K562 (cell line): ENCODE results near the gene POU3F3. TPM values are rescaled to one million over a fixed set of nuclear protein-coding genes. Genes with fewer than 3 reads are reported as not detected.

Source experiments
- ATAC-seq: fragments of 200-7000 bp; cut with Tn5 transposase; 3 replicates; pipeline ENCODE4 v1.9.1; 2020; ENCODE audit warnings: moderate library complexity
- BruUV-seq: library from RNA; stranded (reverse); fragments of 400-500 nt; replicated peaks from 2 replicates; lab custom pipeline; 2021; lab: Mats Ljungman, UMichigan
- CTCF ChIA-PET: fragments of 300-600 bp; formaldehyde crosslinking; extraction: SDS; loops from one replicate; lab custom pipeline; 2021; ENCODE audit warnings: low intra/inter-chr PET ratio; lab: Yijun Ruan, JAX
- POLR2A ChIA-PET: fragments of 300-600, 350-650 bp; sonication (Branson Sonifier 250); formaldehyde crosslinking; extraction: SDS; loops from one replicate; lab custom pipeline; 2021; ENCODE audit warnings: antibody characterized with exemption, inconsistent platforms; lab: Yijun Ruan, JAX
- DNase-seq, 4 experiments: peaks; one replicate each; pipeline versions ENCODE4 v3.0.0 to v3.0.0-alpha.2; 2011 to 2018; ENCODE audit warnings: low spot score in 3 of 4, mixed read lengths in 3 of 4; ENCODE audit errors: extremely low read depth in 1 of 4
- FAIRE-seq: peaks from 2 replicates; lab custom pipeline; 2011; peaks lifted over from hg19 to GRCh38; lab: Jason Lieb, UNC
- H2AFZ ChIP-seq: 2 replicates; pipeline ENCODE4 v1.6.0; 2011; ENCODE audit warnings: low read depth, low read length, control low read depth, inconsistent platforms
- H3K27ac ChIP-seq: fragments of 200-600 bp; 3 replicates; pipeline ENCODE4 v1.8.0; 2011; ENCODE audit warnings: low read depth, mild to moderate bottlenecking, control low read depth, inconsistent platforms, low read length, moderate library complexity, mixed read lengths; ENCODE audit errors: extremely low read depth
- H3K27me3 ChIP-seq, 2 experiments: fragments of 300-600 bp in 1 of 2; 2 replicates in 1 of 2; 3 replicates in 1 of 2; pipeline versions ENCODE4 v1.6.0 to v1.8.0; 2011; ENCODE audit warnings: inconsistent platforms in 2 of 2, low read length in 2 of 2, mild to moderate bottlenecking in 1 of 2, mixed read lengths in 1 of 2, moderate library complexity in 1 of 2; ENCODE audit not compliant: control insufficient read depth in 2 of 2, insufficient read depth in 2 of 2
- H3K36me3 ChIP-seq: fragments of 300-600 bp; 3 replicates; pipeline ENCODE4 v1.8.0; 2011; ENCODE audit warnings: mild to moderate bottlenecking, low read length, inconsistent platforms; ENCODE audit not compliant: control insufficient read depth, insufficient read depth
- H3K4me1 ChIP-seq, 2 experiments: fragments of 200-600 bp in 1 of 2; replicated peaks in 1 of 2; 2 replicates in 1 of 2; 3 replicates in 1 of 2; pipeline versions ENCODE4 v1.5.1 to v1.8.0; 2011; ENCODE audit warnings: inconsistent platforms in 2 of 2, low read length in 2 of 2, mild to moderate bottlenecking in 1 of 2, mixed read lengths in 1 of 2, moderate library complexity in 1 of 2; ENCODE audit not compliant: control insufficient read depth in 2 of 2, insufficient read depth in 2 of 2
- H3K4me2 ChIP-seq: 2 replicates; pipeline ENCODE4 v1.6.1; 2011; ENCODE audit warnings: low read length, control low read depth, inconsistent platforms, mixed read lengths; ENCODE audit not compliant: insufficient read depth
- H3K4me3 ChIP-seq: fragments of 200-600 bp; sonication (generic), shearing (Covaris generic); 2 replicates; pipeline ENCODE4 v1.5.1; 2016; ENCODE audit warnings: control low read depth, inconsistent platforms
- H3K79me2 ChIP-seq: fragments of 200-600 bp; 3 replicates; pipeline ENCODE4 v1.8.0; 2011; ENCODE audit warnings: low read length, inconsistent platforms; ENCODE audit not compliant: control insufficient read depth, insufficient read depth
- H3K9ac ChIP-seq, 2 experiments: 2 replicates each; pipeline versions ENCODE4 v1.6.0 to v1.6.1; 2011; ENCODE audit warnings: low read depth in 2 of 2, low read length in 2 of 2, control low read depth in 1 of 2, inconsistent platforms in 1 of 2, mild to moderate bottlenecking in 1 of 2, mixed read lengths in 1 of 2; ENCODE audit not compliant: insufficient read depth in 1 of 2
- H3K9me1 ChIP-seq: one replicate; pipeline ENCODE4 v1.6.0; 2011; ENCODE audit warnings: inconsistent platforms, mild to moderate bottlenecking, low read length, moderate library complexity; ENCODE audit not compliant: control insufficient read depth, insufficient read depth
- H3K9me3 ChIP-seq: replicated peaks from 2 replicates; pipeline ENCODE4 v1.5.1; 2011; ENCODE audit warnings: low read depth, low read length, inconsistent platforms; ENCODE audit not compliant: control insufficient read depth, insufficient read depth
- H4K20me1 ChIP-seq: replicated peaks from 2 replicates; pipeline ENCODE4 v1.6.1; 2011; ENCODE audit warnings: low read length, inconsistent platforms, mixed read lengths; ENCODE audit not compliant: control insufficient read depth, insufficient read depth
- BRF1 ChIP-seq: IDR thresholded peaks from 3 replicates; pipeline ENCODE4 v1.6.1; 2011; ENCODE audit warnings: borderline replicate concordance, mild to moderate bottlenecking; ENCODE audit not compliant: insufficient read length; ENCODE audit errors: extremely low read depth
- CTCF ChIP-seq, 3 experiments: IDR thresholded peaks in 2 of 3; conservative IDR thresholded peaks in 1 of 3; 2 replicates each; pipeline ENCODE4 v1.5.1; 2011 to 2012; ENCODE audit warnings: low read length in 3 of 3, mild to moderate bottlenecking in 3 of 3, control low read depth in 2 of 3, improper control_type of control experiment in 1 of 3, inconsistent platforms in 1 of 3, low read depth in 1 of 3, mixed read lengths in 1 of 3, moderate library complexity in 1 of 3; ENCODE audit not compliant: insufficient read depth in 2 of 3
- E2F6 ChIP-seq, 2 experiments: IDR thresholded peaks; 2 replicates each; pipeline ENCODE4 v1.6.1; 2011; ENCODE audit warnings: borderline replicate concordance in 1 of 2, control low read depth in 1 of 2, low read depth in 1 of 2, low read length in 1 of 2, mild to moderate bottlenecking in 1 of 2, mixed read lengths in 1 of 2, moderate library complexity in 1 of 2; ENCODE audit not compliant: insufficient read depth in 1 of 2, insufficient read length in 1 of 2, poor library complexity in 1 of 2, severe bottlenecking in 1 of 2; ENCODE audit errors: extremely low read depth in 1 of 2
- ESRRB ChIP-seq: fragments of 250-450 bp; sonication (Bioruptor Pico); IDR thresholded peaks from 2 replicates; pipeline ENCODE4 v1.5.0; 2020; ENCODE audit warnings: mild to moderate bottlenecking, moderate library complexity, borderline replicate concordance
- KDM2B ChIP-seq: fragments of 250-450 bp; sonication (Bioruptor Pico); IDR thresholded peaks from 2 replicates; pipeline ENCODE4 v1.8.0; 2021; ENCODE audit warnings: mild to moderate bottlenecking, moderate library complexity
- NKRF ChIP-seq: fragments of 450-650 bp; IDR thresholded peaks from 2 replicates; pipeline ENCODE4 v1.6.1; 2016; ENCODE audit warnings: borderline replicate concordance
- PYGO2 ChIP-seq: fragments of 450-650 bp; IDR thresholded peaks from 2 replicates; pipeline ENCODE4 v1.6.1; 2016; ENCODE audit warnings: mild to moderate bottlenecking, missing genetic modification characterization, moderate library complexity, missing compliant biosample characterization
- RAD21 ChIP-seq, 2 experiments: fragments of 250-450 bp in 1 of 2; fragments of 450-650 bp in 1 of 2; sonication (Bioruptor Pico) in 1 of 2; formaldehyde crosslinking in 1 of 2; IDR thresholded peaks in 1 of 2; conservative IDR thresholded peaks in 1 of 2; 2 replicates each; pipeline versions ENCODE4 v1.4.0 to v1.8.0; 2020 to 2022; ENCODE audit warnings: mild to moderate bottlenecking in 2 of 2, moderate library complexity in 1 of 2
- SMARCE1 ChIP-seq: fragments of 450-650 bp; IDR thresholded peaks from 2 replicates; pipeline ENCODE4 v1.7.1; 2016; ENCODE audit warnings: mild to moderate bottlenecking
- SMC3 ChIP-seq: conservative IDR thresholded peaks from 2 replicates; pipeline ENCODE4 v1.6.1; 2011; ENCODE audit warnings: low read depth, low read length, improper control_type of control experiment; ENCODE audit not compliant: insufficient read depth
- ZNF695 ChIP-seq: fragments of 450-650 bp; formaldehyde crosslinking; IDR thresholded peaks from 2 replicates; pipeline ENCODE4 v1.4.0; 2020; ENCODE audit warnings: mild to moderate bottlenecking, moderate library complexity
- WGBS: fragments of 100-300 bp; shearing (Covaris generic); methylation state at CpG from one replicate; pipeline ENCODE4 v1.1.6; 2016; ENCODE audit warnings: low coverage, mixed read lengths; ENCODE audit not compliant: insufficient coverage; ENCODE audit errors: missing lambda C conversion rate; 5-methylcytosine and 5-hydroxymethylcytosine counted together
- in situ Hi-C: fragments of 300-500 bp; cut with MboI; formaldehyde crosslinking; loops from 4 replicates; pipeline ENCODE4 v1.15.0; 2018; ENCODE audit warnings: inconsistent platforms, mixed read lengths
- intact Hi-C: fragments of 100-400 bp; cut with micrococcal nuclease; formaldehyde crosslinking; loops from 2 replicates; pipeline ENCODE4 v1.14.2; 2022
- polyA plus RNA-seq, 8 experiments: library from polyadenylated mRNA; depleted of rRNA in 4 of 8; stranded (reverse) in 5 of 8; unstranded in 3 of 8; fragments of >200 nt; fragmentation: Nextera tagmentation in 2 of 8; fragmentation: Illumina TruSeq in 1 of 8; extraction: Ambion mirVana in 2 of 8; extraction: Trizol in 1 of 8; gene quantifications; 2 replicates each; pipeline versions ENCODE4 v1.2.1 to v1.2.3, GENCODE V29; 2011 to 2014; ENCODE audit warnings: inconsistent platforms in 1 of 8, missing spikeins in 1 of 8
- total RNA-seq, 7 experiments: library from RNA; depleted of rRNA in 6 of 7; stranded (reverse); fragments of >200 nt in 6 of 7; fragmentation: Illumina TruSeq in 2 of 7; extraction: Trizol in 2 of 7; gene quantifications; 2 replicates each; pipeline versions ENCODE4 v1.2.1 to v1.2.3, GENCODE V29; 2011 to 2021; ENCODE audit warnings: low replicate concordance in 1 of 7

Gene POU3F3
- total and polyA plus RNA-seq, 9 of the 15 experiments (the other 6 are each of a cell fraction or from before 2014, with no cell fraction given) = not detected

GRCh38 chr2:104872866-104873688 lies 19.2 kb downstream of the POU3F3 start (continued):
- TF ChIP-seq RAD21 (CRISPR knock-in tag; conservative IDR thresholded peaks at IDR 0.05 in 1 of 2, IDR thresholded peaks at IDR 0.05 in 1 of 2) (peak; percentile 34 to 66; a peak in 3 of 4 replicates), CTCF (IDR thresholded peaks at IDR 0.05 in 2 of 3, conservative IDR thresholded peaks at IDR 0.05 in 1 of 3; ENCODE audit: insufficient read depth in 2 of 3, low read depth in 1 of 3, low read length in 3 of 3) (peak; percentile 56 to 68 (median 67)), SMC3 (peak; percentile 43; the same call in 1 of the 2 replicates), KDM2B (no peak)
- TF ChIP-seq, all 486 proteins: peak for 6

GRCh38 chr2:104873689-104874054 lies 19.8 kb downstream of the POU3F3 start:
- ChIA-PET CTCF (no interaction called here), POLR2A (interaction anchor here (0.6 kb wide), 1 partner anchor 193 kb away, joined by 4 read pairs; no protein-coding TSS in a partner anchor)
- Histone ChIP-seq H3K9ac (no peak overlapping the region), H3K27ac (no peak overlapping the region), H3K4me2 (0 out of 2 replicates have a peak overlapping the region, but pooled peaks have one; percentile 41), H3K27me3 (peaks cover 8 to 25% of the 10 kb centered on the region in 2 experiments; a peak in 3 of 5 replicates), H3K9me3 (no peaks in the 10 kb centered on the region), H3K4me1 (peaks cover 0 to 6% of the 10 kb centered on the region in 2 experiments; a peak in 3 of 5 replicates), H2AFZ (no peak overlapping the region), H3K79me2 (no peaks in the 10 kb centered on the region), H4K20me1 (no peaks in the 10 kb centered on the region), H3K36me3 (no peaks in the 10 kb centered on the region), H3K4me3 (no peak overlapping the region), H3K9me1 (no peaks in the 10 kb centered on the region)
- intact Hi-C loops = no loop called here
- ATAC-seq (peak; percentile 50), DNase-seq (no peak), FAIRE-seq (no peak)
- in situ Hi-C loops = no loop called here
- BruUV-seq = no TSS peak
- WGBS = 3% methylated on average over 17 of the region's 17 CpGs
- TF ChIP-seq SMARCE1 = no peak
- no peak for TF ChIP-seq ZNF695 (CRISPR knock-in tag)
- TF ChIP-seq BRF1 = no peak
- TF ChIP-seq NKRF = no peak
- TF ChIP-seq E2F6 (IDR thresholded peaks at IDR 0.05; ENCODE audit: borderline replicate concordance in 1 of 2, extremely low read depth in 1 of 2, insufficient read depth in 1 of 2, insufficient read length in 1 of 2, low read depth in 1 of 2, low read length in 1 of 2, poor library complexity in 1 of 2, severe bottlenecking in 1 of 2) = no peak
- TF ChIP-seq ESRRB (CRISPR knock-in tag) = no peak
- TF ChIP-seq PYGO2 (tag) = no peak
